HepG2 (cell line): ENCODE measurements around the gene LTBR. TPM values are rescaled to one million over a fixed set of nuclear protein-coding genes. Genes with fewer than 3 reads are reported as not detected.

Experiments
- MED13 ChIP-seq: sonication (generic); formaldehyde crosslinking; IDR thresholded peaks from 2 replicates; pipeline ENCODE4 v1.5.0; 2020; ENCODE audit warnings: missing genetic modification reagents
- MIER3 ChIP-seq: IDR thresholded peaks from 2 replicates; pipeline ENCODE4 v1.6.1; 2016; ENCODE audit warnings: missing compliant biosample characterization, borderline replicate concordance
- NBN ChIP-seq: fragments of 450-650 bp; conservative IDR thresholded peaks from 2 replicates; pipeline ENCODE4 v1.6.1; 2017
- SP1 ChIP-seq, 2 experiments: fragments of 450-650 bp in 1 of 2; sonication (generic) in 1 of 2; formaldehyde crosslinking in 1 of 2; IDR thresholded peaks; 2 replicates each; pipeline versions ENCODE4 v1.4.0 to v1.6.1; 2016 to 2020; ENCODE audit warnings: missing genetic modification reagents in 1 of 2
- TOE1 ChIP-seq: sonication (generic); formaldehyde crosslinking; IDR thresholded peaks from 2 replicates; pipeline ENCODE4 v1.4.0; 2020; ENCODE audit warnings: mild to moderate bottlenecking, missing genetic modification reagents
- ZFP36L1 ChIP-seq: sonication (generic); formaldehyde crosslinking; IDR thresholded peaks from 2 replicates; pipeline ENCODE4 v1.8.0; 2022; ENCODE audit warnings: mild to moderate bottlenecking, missing genetic modification reagents, moderate library complexity
- ZFYVE20 ChIP-seq: sonication (generic); formaldehyde crosslinking; IDR thresholded peaks from 2 replicates; pipeline ENCODE4 v1.8.0; 2023; ENCODE audit warnings: low read depth, mild to moderate bottlenecking, moderate library complexity, missing genetic modification reagents, borderline replicate concordance
- ZNF232 ChIP-seq: sonication (generic); formaldehyde crosslinking; IDR thresholded peaks from 2 replicates; pipeline ENCODE4 v1.4.0; 2020; ENCODE audit warnings: missing genetic modification reagents, borderline replicate concordance
- ZNF318 ChIP-seq: sonication (generic); formaldehyde crosslinking; IDR thresholded peaks from 2 replicates; pipeline ENCODE4 v1.4.0; 2020; ENCODE audit warnings: mild to moderate bottlenecking, missing genetic modification reagents
- ZNF512B ChIP-seq: sonication (generic); formaldehyde crosslinking; IDR thresholded peaks from 2 replicates; pipeline ENCODE4 v1.5.1; 2020; ENCODE audit warnings: missing genetic modification reagents, mild to moderate bottlenecking, borderline replicate concordance
- ZNF552 ChIP-seq: sonication (generic); formaldehyde crosslinking; IDR thresholded peaks from 2 replicates; pipeline ENCODE4 v1.9.0; 2022; ENCODE audit warnings: missing genetic modification reagents, mild to moderate bottlenecking, borderline replicate concordance
- ZNF557 ChIP-seq: sonication (generic); formaldehyde crosslinking; IDR thresholded peaks from 2 replicates; pipeline ENCODE4 v1.4.0; 2020; ENCODE audit warnings: missing genetic modification reagents
- ZNF567 ChIP-seq: sonication (generic); formaldehyde crosslinking; IDR thresholded peaks from 2 replicates; pipeline ENCODE4 v1.8.1; 2023; ENCODE audit warnings: mild to moderate bottlenecking, missing genetic modification reagents, borderline replicate concordance
- ZNF572 ChIP-seq: sonication (generic); formaldehyde crosslinking; IDR thresholded peaks from 2 replicates; pipeline ENCODE4 v1.5.1; 2020; ENCODE audit warnings: mild to moderate bottlenecking, missing genetic modification reagents
- ZNF740 ChIP-seq: sonication (generic); formaldehyde crosslinking; IDR thresholded peaks from 2 replicates; pipeline ENCODE4 v1.4.0; 2020; ENCODE audit warnings: missing genetic modification reagents
- polyA plus RNA-seq, 8 experiments: library from polyadenylated mRNA; depleted of rRNA in 3 of 8; stranded (reverse) in 7 of 8; unstranded in 1 of 8; fragments of >200 nt; fragmentation: Illumina TruSeq in 4 of 8; extraction: Trizol in 4 of 8; gene quantifications; 2 replicates each; pipeline versions ENCODE4 v1.2.1 to v1.2.3, GENCODE V29; 2011 to 2016; ENCODE audit warnings: low read depth in 4 of 8, missing spikeins in 1 of 8, mixed read lengths in 1 of 8; ENCODE audit not compliant: insufficient read depth in 1 of 8
- total RNA-seq, 5 experiments: library from RNA; depleted of rRNA; stranded (reverse); fragments of >200 nt; fragmentation: Illumina TruSeq; extraction: Trizol; gene quantifications; 2 replicates each; pipeline ENCODE4 v1.2.3, GENCODE V29; 2016; ENCODE audit warnings: low read depth in 1 of 5
- TF ChIP-seq, protein P1 (sequence below): sonication (generic); formaldehyde crosslinking; IDR thresholded peaks from 2 replicates; pipeline ENCODE4 v1.5.1; 2020; ENCODE audit warnings: missing genetic modification reagents, mild to moderate bottlenecking, borderline replicate concordance

Gene LTBR
- total and polyA plus RNA-seq, 2 of the 13 experiments (the other 11 are each of a cell fraction or from before 2014, with no cell fraction given): 31.4 to 34.8 TPM

DNA sequence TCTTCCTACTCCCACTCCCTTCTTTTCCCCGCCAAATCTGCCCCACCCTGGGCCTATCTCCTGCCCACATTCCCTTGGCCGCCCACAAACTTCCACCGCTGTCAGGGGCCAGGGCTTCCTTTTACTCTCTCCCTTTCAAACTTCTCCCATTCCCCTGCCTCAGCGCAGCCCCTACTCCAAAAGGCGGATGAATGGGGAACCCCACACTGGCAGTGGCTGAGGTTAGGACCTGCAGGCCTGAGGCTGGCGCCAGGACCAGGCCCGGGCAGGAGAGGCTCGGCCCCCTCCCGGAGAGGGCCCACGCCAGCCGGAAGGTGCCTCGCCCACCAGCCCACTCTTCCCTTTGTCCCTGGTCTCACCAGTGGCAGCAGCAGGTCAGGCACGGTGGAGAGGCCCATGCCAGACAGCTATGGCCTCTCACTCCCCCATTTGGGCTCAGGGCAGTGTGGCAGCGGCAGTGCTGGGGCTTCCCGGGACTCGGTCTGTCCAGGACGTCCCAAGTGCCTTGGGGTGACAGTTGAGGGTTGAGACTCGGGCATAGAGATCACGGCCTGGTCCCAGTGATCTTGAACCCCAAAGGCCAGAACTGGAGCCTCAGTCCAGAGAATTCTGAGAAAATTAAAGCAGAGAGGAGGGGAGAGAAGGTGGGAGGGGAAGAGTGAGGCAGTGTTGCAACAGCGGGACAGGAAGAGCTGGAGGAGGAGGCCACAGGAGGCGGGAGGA, 42.4 kb upstream of the LTBR start, which contains the start of gene TNFRSF1A (continued):
- TF ChIP-seq ZNF318 (CRISPR knock-in tag) (no peak), ZNF567 (no peak; the same call in 1 of the 2 replicates), TOE1 (CRISPR knock-in tag) (no peak), MIER3 (CRISPR knock-in tag) (peak; percentile 52; the same call in 1 of the 2 replicates), ZNF552 (CRISPR knock-in tag) (peak; percentile 36; the same call in 1 of the 2 replicates), SP1 (IDR thresholded peaks at IDR 0.05) (no peak), SP1 (CRISPR knock-in tag; IDR thresholded peaks at IDR 0.05) (no peak), ZNF557 (CRISPR knock-in tag) (no peak), ZFYVE20 (no peak), ZNF740 (CRISPR knock-in tag) (no peak), MED13 (CRISPR knock-in tag) (no peak; the same call in 1 of the 2 replicates), ZFP36L1 (CRISPR knock-in tag) (peak; percentile 57; the same call in 1 of the 2 replicates), ZNF512B (CRISPR knock-in tag) (no peak), ZNF572 (no peak; the same call in 1 of the 2 replicates), NBN (no peak), ZNF232 (CRISPR knock-in tag) (peak; percentile 52; the same call in 1 of the 2 replicates)
- TF ChIP-seq, protein P1, sequence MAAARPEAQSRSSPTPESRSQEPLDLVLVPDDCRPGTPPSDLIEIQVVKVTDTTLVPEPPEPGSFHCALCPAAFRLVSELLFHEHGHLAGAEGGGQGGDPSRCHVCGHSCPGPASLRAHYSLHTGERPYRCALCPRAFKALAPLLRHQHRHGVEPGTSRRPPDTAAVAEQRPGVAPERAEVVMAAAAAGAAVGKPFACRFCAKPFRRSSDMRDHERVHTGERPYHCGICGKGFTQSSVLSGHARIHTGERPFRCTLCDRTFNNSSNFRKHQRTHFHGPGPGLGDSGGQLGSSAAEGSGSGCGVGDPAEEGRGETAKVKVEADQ (CRISPR knock-in tag): 0 out of 2 replicates have a peak, but pooled peaks have one; percentile 20
